Ectodermal cell (in vitro differentiated cells): Measurements from ENCODE around the gene SCN4A.
"Not testable (repeated sequence)": the region's sequence is repeated elsewhere in the genome, so short reads cannot be mapped to it uniquely, and the experiment has no call there.

Source experiments
- H3K27ac ChIP-seq: 2 replicates; pipeline ENCODE4 v1.7.0; 2013; ENCODE audit warnings: mild to moderate bottlenecking, low read depth, low read length; ENCODE audit not compliant: insufficient read depth, poor library complexity, severe bottlenecking
- H3K27me3 ChIP-seq: 2 replicates; pipeline ENCODE4 v1.7.0; 2013; ENCODE audit warnings: mild to moderate bottlenecking, low read length; ENCODE audit not compliant: insufficient read depth, control insufficient read depth, poor library complexity, severe bottlenecking
- H3K36me3 ChIP-seq: one replicate; pipeline ENCODE4 v1.7.0; 2013; ENCODE audit warnings: low read length; ENCODE audit not compliant: control insufficient read depth, insufficient read depth
- H3K4me1 ChIP-seq: one replicate; pipeline ENCODE4 v1.7.0; 2013; ENCODE audit warnings: low read length; ENCODE audit not compliant: control insufficient read depth, insufficient read depth
- H3K4me3 ChIP-seq: 2 replicates; pipeline ENCODE4 v1.7.0; 2013; ENCODE audit warnings: low read depth, low read length, control low read depth; ENCODE audit not compliant: insufficient read depth
- H3K9me3 ChIP-seq: 2 replicates; pipeline ENCODE4 v1.7.0; 2013; ENCODE audit warnings: mild to moderate bottlenecking, low read length, moderate library complexity; ENCODE audit not compliant: control insufficient read depth
- WGBS, 2 experiments: methylation state at CpG; one replicate each; pipeline ENCODE4 v1.1.7; 2013; ENCODE audit warnings: missing lambda C conversion rate in 2 of 2; 5-methylcytosine and 5-hydroxymethylcytosine counted together

SCN4A gene

GRCh38 chr17:63925615-63926014, 47.1 kb downstream of the SCN4A start:
- H3K4me3 ChIP-seq = no peak overlapping the region
- H3K9me3 ChIP-seq = no peaks in the 10 kb centered on the region
- no peak overlapping the region for H3K27ac ChIP-seq
- H3K4me1 ChIP-seq = no peaks in the 10 kb centered on the region
- no peaks in the 10 kb centered on the region for H3K36me3 ChIP-seq
- H3K27me3 ChIP-seq = no peaks in the 10 kb centered on the region
- WGBS, 2 experiments = 88 to 90% methylated on average over 5 of the region's 5 CpGs

- not testable (repeated sequence) for H3K36me3 ChIP-seq, H3K27ac ChIP-seq
- 94% methylated on average over 8 to 9 of the region's 9 CpGs for WGBS, 2 experiments
Measured at GRCh38 chr17:63922402-63922801, 50.3 kb downstream of the SCN4A start.

DNA sequence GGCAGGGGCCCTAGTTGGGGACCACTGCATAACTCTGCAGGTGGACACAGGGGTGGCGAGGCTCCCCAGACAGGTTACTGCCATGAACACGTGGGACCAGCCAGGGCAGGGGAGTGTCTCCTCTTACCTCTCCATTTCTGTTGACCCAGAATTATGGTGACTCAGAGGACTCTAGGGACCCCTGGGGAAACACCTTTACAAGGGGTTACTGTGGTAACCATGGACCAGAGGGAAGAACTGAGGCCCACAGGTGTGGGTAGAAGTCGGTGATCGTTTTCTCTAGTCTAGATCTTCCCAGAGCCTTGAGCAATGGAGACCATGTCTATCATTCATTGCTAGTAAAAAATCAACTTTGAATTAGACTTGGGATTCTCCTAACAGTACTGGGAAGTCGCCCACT, 51.9 kb downstream of the SCN4A start:
- not testable (repeated sequence) for H3K36me3 ChIP-seq, H3K9me3 ChIP-seq, H3K4me3 ChIP-seq, H3K27ac ChIP-seq, H3K27me3 ChIP-seq, H3K4me1 ChIP-seq
- 92 to 93% methylated on average over 5 of the region's 5 CpGs for WGBS, 2 experiments

More at GRCh38 chr17:63922402-63922801, 50.3 kb downstream of the SCN4A start:
- not testable (repeated sequence) for H3K4me3 ChIP-seq, H3K9me3 ChIP-seq, H3K4me1 ChIP-seq, H3K27me3 ChIP-seq

DNA sequence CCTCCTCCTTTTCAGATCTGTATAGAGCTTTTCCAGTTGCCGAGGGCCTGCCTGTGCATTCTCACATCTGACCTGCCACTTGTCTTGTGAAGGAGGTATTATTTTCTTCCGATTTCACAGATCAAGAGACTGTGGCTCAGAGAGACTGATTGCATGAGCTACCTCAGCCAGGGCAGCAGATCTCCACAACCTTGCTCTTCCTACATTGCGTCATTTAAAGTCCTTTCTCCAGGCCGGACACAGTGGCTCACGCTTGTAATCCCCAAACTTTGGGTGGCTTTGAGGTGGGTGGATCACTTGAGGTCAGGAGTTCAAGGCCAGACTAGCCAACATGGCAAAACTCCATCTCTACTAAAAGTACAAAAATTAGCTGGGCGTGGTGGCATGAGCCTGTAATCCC, 52.7 kb downstream of the SCN4A start:
- not testable (repeated sequence) for H3K4me1 ChIP-seq, H3K9me3 ChIP-seq, H3K4me3 ChIP-seq, H3K27me3 ChIP-seq, H3K27ac ChIP-seq, H3K36me3 ChIP-seq
- 92 to 93% methylated on average over 6 of the region's 6 CpGs for whole genome bisulfite sequencing, 2 experiments

GRCh38 chr17:63919311-63919723, 53.4 kb downstream of the SCN4A start:
- no peak overlapping the region for H3K4me3 ChIP-seq
- no peaks in the 10 kb centered on the region for H3K4me1 ChIP-seq
- no peaks in the 10 kb centered on the region for H3K36me3 ChIP-seq
- H3K27ac ChIP-seq = no peak overlapping the region
- 60 to 63% methylated on average over 8 of the region's 8 CpGs for WGBS, 2 experiments
- H3K27me3 ChIP-seq = no peaks in the 10 kb centered on the region
- no peaks in the 10 kb centered on the region for H3K9me3 ChIP-seq

DNA sequence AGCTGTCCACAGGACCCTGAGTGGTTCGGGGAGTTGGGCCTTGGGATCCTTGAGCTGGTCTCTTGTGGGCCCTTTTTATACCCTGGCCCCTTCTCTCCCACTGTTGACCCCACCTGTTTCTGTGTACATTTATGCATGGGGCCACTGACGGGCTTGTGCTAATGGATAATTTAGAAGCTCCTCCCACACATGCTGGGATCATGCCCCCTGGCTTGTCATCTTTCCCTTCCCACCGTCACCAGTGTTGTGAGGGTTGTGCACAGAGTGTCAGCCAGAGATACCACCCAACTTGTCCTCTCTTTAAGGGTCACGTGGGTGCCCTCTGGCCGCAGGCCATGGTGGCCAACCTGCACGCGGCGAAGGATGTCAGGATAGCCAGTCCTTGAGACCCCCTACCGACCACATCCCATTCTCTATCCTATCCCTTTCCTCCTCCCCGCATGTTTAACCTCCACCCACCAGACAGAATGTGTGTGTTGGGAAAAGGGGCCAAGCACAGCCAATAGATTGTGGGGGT, 53.9 kb downstream of the SCN4A start, which contains the start of gene GH1:
TSS of gene GH1 (minus strand) at position 51 of the 517 bp plus-strand sequence. CDS start 63 bp downstream, outside the sequence.
- H3K27ac ChIP-seq, H3K4me3 ChIP-seq, H3K9me3 ChIP-seq, H3K27me3 ChIP-seq, H3K36me3 ChIP-seq, H3K4me1 ChIP-seq: not testable (repeated sequence)
- WGBS, 2 experiments = 60 to 62% methylated on average over 9 to 10 of the region's 10 CpGs

DNA sequence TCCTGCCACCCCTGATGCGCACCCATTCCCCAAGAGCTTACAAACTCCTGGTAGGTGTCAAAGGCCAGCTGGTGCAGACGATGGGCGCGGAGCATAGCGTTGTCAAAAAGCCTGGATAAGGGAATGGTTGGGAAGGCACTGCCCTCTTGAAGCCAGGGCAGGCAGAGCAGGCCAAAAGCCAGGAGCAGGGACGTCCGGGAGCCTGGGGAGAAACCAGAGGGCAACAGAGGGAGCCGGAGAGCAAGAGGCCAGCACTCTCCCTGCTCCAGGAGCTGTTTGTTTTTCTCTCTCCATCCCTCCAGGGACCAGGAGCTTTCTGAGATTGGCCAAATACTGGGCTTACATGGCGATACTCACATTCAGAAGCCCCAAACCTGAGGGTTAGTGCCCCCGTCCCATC, 54.4 kb downstream of the SCN4A start:
- Histone ChIP-seq H3K4me1 (no peaks in the 10 kb centered on the region), H3K27me3 (no peaks in the 10 kb centered on the region), H3K36me3 (no peaks in the 10 kb centered on the region), H3K9me3 (no peaks in the 10 kb centered on the region), H3K4me3 (no peak overlapping the region), H3K27ac (no peak overlapping the region)
- 34 to 37% methylated on average over 10 of the region's 10 CpGs for WGBS, 2 experiments

GRCh38 chr17:63917646-63918045, 55.1 kb downstream of the SCN4A start:
- H3K4me3 ChIP-seq = no peak overlapping the region
- 79 to 84% methylated on average over 13 of the region's 13 CpGs for WGBS, 2 experiments
- no peaks in the 10 kb centered on the region for H3K9me3 ChIP-seq
- no peaks in the 10 kb centered on the region for H3K27me3 ChIP-seq
- H3K27ac ChIP-seq = no peak overlapping the region
- no peaks in the 10 kb centered on the region for H3K36me3 ChIP-seq
- H3K4me1 ChIP-seq = no peaks in the 10 kb centered on the region

DNA sequence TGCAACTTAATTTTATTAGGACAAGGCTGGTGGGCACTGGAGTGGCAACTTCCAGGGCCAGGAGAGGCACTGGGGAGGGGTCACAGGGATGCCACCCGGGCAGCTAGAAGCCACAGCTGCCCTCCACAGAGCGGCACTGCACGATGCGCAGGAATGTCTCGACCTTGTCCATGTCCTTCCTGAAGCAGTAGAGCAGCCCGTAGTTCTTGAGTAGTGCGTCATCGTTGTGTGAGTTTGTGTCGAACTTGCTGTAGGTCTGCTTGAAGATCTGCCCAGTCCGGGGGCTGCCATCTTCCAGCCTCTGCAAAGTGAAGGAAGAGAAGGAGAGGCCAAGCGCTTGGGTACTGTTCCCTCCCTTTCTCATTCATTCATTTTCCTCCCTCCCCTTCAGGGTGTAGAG, 55.5 kb downstream of the SCN4A start:
- H3K4me3 ChIP-seq, H3K9me3 ChIP-seq, H3K4me1 ChIP-seq, H3K27me3 ChIP-seq, H3K36me3 ChIP-seq, H3K27ac ChIP-seq: not testable (repeated sequence)
- WGBS, 2 experiments = 93 to 97% methylated on average over 10 of the region's 11 CpGs

DNA sequence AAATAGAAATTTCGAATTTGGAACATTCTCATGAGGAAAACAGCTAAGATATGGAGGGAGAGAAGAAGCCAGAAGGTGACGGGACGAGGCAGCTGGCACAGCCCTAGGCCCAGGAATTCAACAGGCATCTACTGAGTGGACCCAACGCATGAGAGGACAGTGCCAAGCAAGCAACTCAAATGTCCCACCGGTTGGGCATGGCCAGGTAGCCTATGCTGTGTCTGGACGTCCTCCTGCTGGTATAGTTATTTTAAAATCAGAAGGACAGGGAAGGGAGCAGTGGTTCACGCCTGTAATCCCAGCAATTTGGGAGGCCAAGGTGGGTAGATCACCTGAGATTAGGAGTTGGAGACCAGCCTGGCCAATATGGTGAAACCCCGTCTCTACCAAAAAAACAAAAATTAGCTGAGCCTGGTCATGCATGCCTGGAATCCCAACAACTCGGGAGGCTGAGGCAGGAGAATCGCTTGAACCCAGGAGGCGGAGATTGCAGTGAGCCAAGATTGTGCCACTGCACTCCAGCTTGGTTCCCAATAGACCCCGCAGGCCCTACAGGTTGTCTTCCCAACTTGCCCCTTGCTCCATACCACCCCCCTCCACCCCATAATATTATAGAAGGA, 56.0 kb downstream of the SCN4A start:
- WGBS, 2 experiments = 90 to 94% methylated on average over 12 of the region's 12 CpGs
- no peaks in the 10 kb centered on the region for H3K4me1 ChIP-seq
- no peaks in the 10 kb centered on the region for H3K9me3 ChIP-seq
- no peaks in the 10 kb centered on the region for H3K36me3 ChIP-seq
- no peaks in the 10 kb centered on the region for H3K27me3 ChIP-seq
- H3K4me3 ChIP-seq = no peak overlapping the region
- H3K27ac ChIP-seq = no peak overlapping the region

DNA sequence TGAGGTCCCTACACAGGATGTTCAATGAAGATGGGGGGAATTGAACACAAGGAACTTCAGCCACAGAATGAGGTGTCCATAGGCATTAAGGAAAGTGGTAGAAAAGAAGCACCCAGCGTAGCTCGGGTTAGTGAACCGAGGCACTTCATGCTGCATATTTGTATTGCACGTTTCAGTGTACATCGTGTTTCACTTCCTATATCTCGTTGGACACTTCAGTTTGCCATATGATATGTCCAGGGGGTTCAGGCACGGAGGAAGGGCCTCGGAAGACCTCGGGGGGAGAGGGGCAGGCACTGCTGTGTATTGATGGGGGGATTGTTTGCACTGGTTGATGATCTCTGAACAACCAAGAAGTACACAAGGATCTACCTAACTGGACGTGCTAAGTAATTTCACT, 57.0 kb downstream of the SCN4A start:
- H3K9me3 ChIP-seq, H3K27me3 ChIP-seq, H3K36me3 ChIP-seq, H3K27ac ChIP-seq, H3K4me1 ChIP-seq, H3K4me3 ChIP-seq: not testable (repeated sequence)
- WGBS, 2 experiments = 92 to 93% methylated on average over 10 of the region's 10 CpGs
